Eye (tissue), 1 donor: ENCODE results near the gene IL1RL1.

ENCODE experiments used
- DNase-seq: peaks from one replicate; pipeline ENCODE4 v3.0.0-alpha.2; 2015

IL1RL1 gene

GRCh38 chr2:102337481-102338386, 26.4 kb downstream of the IL1RL1 start:
- DNase-seq, result no peak

- DNase-seq, result no peak
Measured at GRCh38 chr2:102340778-102341177, 29.4 kb downstream of the IL1RL1 start.

- peak; percentile 18 for DNase-seq
Measured at GRCh38 chr2:102342888-102343287, 31.5 kb downstream of the IL1RL1 start.

GRCh38 chr2:102344397-102344796, 33.0 kb downstream of the IL1RL1 start:
- no peak for DNase-seq

GRCh38 chr2:102345329-102345920, 34.1 kb downstream of the IL1RL1 start:
- no peak for DNase-seq

- DNase-seq, result no peak
Measured at GRCh38 chr2:102346381-102347130, 35.2 kb downstream of the IL1RL1 start.

- peak; percentile 56 for DNase-seq
Measured at GRCh38 chr2:102350137-102350793, 38.9 kb downstream of the IL1RL1 start.

GRCh38 chr2:102355526-102356380, 44.4 kb downstream of the IL1RL1 start, which contains the start of gene IL18R1:
Gene IL18R1, plus strand, starts transcription at chr2:102355796. Its CDS starts 6,865 bp downstream, at chr2:102362661.
- DNase-seq, result peak; percentile 87

GRCh38 chr2:102356381-102356712, 45.0 kb downstream of the IL1RL1 start:
- DNase-seq, result no peak

- peak; percentile 3 for DNase-seq
Measured at GRCh38 chr2:102356741-102357140, 45.4 kb downstream of the IL1RL1 start.

- DNase-seq, result no peak
Measured at GRCh38 chr2:102357937-102358336, 46.6 kb downstream of the IL1RL1 start.

GRCh38 chr2:102358496-102358895, 47.1 kb downstream of the IL1RL1 start:
- DNase-seq, result no peak

- no peak for DNase-seq
Measured at GRCh38 chr2:102359527-102359926, 48.2 kb downstream of the IL1RL1 start.

- DNase-seq, result no peak
Measured at GRCh38 chr2:102361632-102362241, 50.4 kb downstream of the IL1RL1 start.

- DNase-seq, result no peak
Measured at GRCh38 chr2:102365763-102366162, 54.4 kb downstream of the IL1RL1 start.

- no peak for DNase-seq
Measured at GRCh38 chr2:102366406-102367112, 55.2 kb downstream of the IL1RL1 start.

- no peak for DNase-seq
Measured at GRCh38 chr2:102367331-102367971, 56.1 kb downstream of the IL1RL1 start.

- DNase-seq, result no peak
Measured at GRCh38 chr2:102368461-102369109, 57.2 kb downstream of the IL1RL1 start.

GRCh38 chr2:102369866-102370265, 58.5 kb downstream of the IL1RL1 start:
- no peak for DNase-seq
